Measurements from ENCODE around the gene TBC1D24. TPM values are rescaled to one million over a fixed set of nuclear protein-coding genes. Genes with fewer than 3 reads are reported as not detected.

TBC1D24 gene
- total and polyA plus RNA-seq, 7 experiments from 2014 or later: 1.7 to 13.5 (median 9.2) TPM

DNA sequence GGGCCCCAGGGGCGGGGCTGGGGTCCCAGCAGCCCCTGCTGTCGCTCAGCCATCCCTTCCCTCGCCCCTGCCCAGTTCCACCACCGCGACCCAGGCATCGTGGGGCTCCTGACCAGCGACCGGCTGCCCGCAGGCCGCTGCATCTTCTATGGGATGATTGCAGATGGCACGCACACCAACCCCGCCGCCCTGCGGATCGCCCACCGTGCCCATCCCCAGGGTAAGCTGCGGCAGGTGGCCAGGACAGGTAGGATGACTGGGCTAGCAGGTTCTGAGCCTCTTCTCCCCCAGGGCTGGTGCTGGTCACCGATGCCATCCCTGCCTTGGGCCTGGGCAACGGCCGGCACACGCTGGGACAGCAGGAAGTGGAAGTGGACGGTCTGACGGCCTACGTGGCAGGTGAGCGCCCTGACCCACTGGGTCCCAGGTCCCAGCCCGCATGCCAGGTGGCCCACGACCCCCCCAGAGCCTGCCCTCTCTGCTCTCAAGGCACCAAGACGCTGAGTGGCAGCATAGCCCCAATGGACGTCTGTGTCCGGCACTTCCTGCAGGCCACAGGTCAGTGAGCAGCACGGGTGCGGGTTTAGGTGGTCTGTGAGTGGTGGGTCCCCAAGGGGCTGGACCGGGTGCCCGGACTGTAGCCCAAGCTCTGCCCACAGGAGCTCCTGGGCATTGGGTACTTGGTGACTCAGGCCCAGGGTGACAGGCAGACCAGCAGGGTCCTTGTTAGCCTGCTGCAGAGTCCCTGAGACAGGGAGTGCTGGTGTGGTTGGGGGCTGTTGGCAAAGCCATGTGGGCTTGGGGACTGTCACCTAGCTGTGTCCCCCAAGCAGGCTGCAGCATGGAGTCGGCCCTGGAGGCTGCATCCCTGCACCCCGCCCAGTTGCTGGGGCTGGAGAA, 53.5 kb downstream of the TBC1D24 start:
- Mint-ChIP-seq H3K4me3 (no peak overlapping the region), H3K27ac (no peak overlapping the region), H3K36me3 (peaks cover 0 to 10% (median 4%) of the 10 kb centered on the region in 5 donors), H3K4me1 (peaks cover 0 to 32% (median 21%) of the 10 kb centered on the region in 7 donors), H3K27me3 (no peaks in the 10 kb centered on the region), H3K9me3 (peaks cover 0 to 2% (median 0%) of the 10 kb centered on the region in 11 donors)
- DNase-seq (no peak), ATAC-seq (no peak)
- H3K27ac ChIP-seq (ENCODE audit: low read depth, low read length): no peak overlapping the region
- no peak overlapping the region for H3K4me3 ChIP-seq (ENCODE audit: low read length)
- peaks cover 4 to 56% (median 8%) of the 10 kb centered on the region in 3 experiments for H3K36me3 ChIP-seq (ENCODE audit: control insufficient read depth in 2 of 3, insufficient read depth in 3 of 3, low read length in 3 of 3)
- peaks cover 5 to 6% of the 10 kb centered on the region in 2 donors for H3K4me1 ChIP-seq (ENCODE audit: control insufficient read depth in 2 of 2, insufficient read depth in 2 of 2, low read length in 2 of 2)
- no peaks in the 10 kb centered on the region for H3K9me3 ChIP-seq (ENCODE audit: control insufficient read depth in 2 of 3, low read length in 3 of 3)
- no peaks in the 10 kb centered on the region for H3K27me3 ChIP-seq (ENCODE audit: control insufficient read depth in 2 of 2, insufficient read depth in 2 of 2, low read length in 2 of 2)
- ChIA-PET CTCF (interaction anchor here (0.5 kb wide), 1 partner anchor 475 kb away, joined by 4 read pairs; no protein-coding TSS in a partner anchor), POLR2A (interaction anchor here (0.6 to 1.0 kb wide), 2 partner anchors 8 to 253 kb away, joined by 3 to 5 read pairs; partner anchors contain the start of gene AMDHD2)
- intact Hi-C loops (cut with micrococcal nuclease): no loop called here

DNA sequence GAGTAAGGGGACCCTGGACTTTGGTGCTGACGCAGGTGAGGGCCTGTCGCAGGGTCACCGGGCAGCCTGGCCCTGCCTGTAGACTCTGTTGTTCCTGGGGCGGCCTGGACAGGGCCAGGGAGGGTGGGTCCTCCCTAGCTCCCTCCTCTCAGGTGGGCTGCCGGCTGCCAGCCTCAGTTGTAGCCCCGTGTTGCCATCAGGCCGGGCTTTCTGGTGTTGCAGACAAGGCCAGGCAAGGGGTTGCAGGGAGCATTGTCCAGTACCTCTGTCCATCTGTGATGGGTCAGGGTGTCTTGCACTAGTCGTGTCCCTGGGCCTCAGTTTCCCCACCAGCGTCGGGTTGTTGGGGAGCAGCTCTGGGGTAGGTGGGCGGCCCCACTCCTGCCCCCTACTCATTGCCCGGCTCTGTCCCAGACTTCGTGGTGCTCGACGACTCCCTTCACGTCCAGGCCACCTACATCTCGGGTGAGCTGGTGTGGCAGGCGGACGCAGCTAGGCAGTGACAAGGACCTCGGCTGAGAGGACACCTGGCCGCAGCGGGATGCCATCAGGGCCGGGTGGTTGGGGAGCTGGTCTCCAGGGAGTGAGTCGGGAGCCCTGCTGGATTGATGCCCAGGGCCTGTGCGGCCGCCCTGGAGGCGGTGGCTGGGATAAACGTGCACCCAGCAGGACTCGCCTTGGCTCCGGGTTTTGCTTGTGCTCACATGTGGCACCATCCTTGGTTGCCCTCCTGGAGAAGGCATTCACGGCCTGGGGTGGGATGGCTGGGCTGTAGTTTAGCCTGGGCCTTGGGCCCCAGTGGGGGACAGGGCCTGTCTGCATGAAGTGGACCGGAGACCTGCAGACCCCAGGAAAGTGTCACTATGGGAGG, 54.4 kb downstream of the TBC1D24 start:
- DNase-seq (peak in 1 of 9 donors; percentile 17), ATAC-seq (no peak)
- POLR2A ChIA-PET: interaction anchor here (0.6 to 3.7 kb wide), 3 partner anchors 9 to 254 kb away, joined by 3 to 89 read pairs (median 5); partner anchors contain the start of gene AMDHD2
- Histone ChIP-seq H3K36me3 (ENCODE audit: control insufficient read depth in 2 of 3, insufficient read depth in 3 of 3, low read length in 3 of 3) (peaks cover 0 to 47% (median 4%) of the 10 kb centered on the region in 3 experiments), H3K27ac (ENCODE audit: low read depth, low read length) (no peak overlapping the region), H3K27me3 (ENCODE audit: control insufficient read depth in 2 of 2, insufficient read depth in 2 of 2, low read length in 2 of 2) (no peaks in the 10 kb centered on the region), H3K4me1 (ENCODE audit: control insufficient read depth in 2 of 2, insufficient read depth in 2 of 2, low read length in 2 of 2) (peaks cover 5 to 6% of the 10 kb centered on the region in 2 donors), H3K4me3 (ENCODE audit: low read length) (no peak overlapping the region), H3K9me3 (ENCODE audit: control insufficient read depth in 2 of 3, low read length in 3 of 3) (no peaks in the 10 kb centered on the region)
- peak overlapping the region in 1 of 10 donors; percentile 96 for H3K4me3 Mint-ChIP-seq
- CTCF ChIA-PET: no interaction called here
- H3K27ac Mint-ChIP-seq: peak overlapping the region in 4 of 9 donors; percentile 38 to 86 (median 60)
- peaks cover 0 to 8% (median 3%) of the 10 kb centered on the region in 5 donors for H3K36me3 Mint-ChIP-seq
- peaks cover 0 to 30% (median 21%) of the 10 kb centered on the region in 7 donors for H3K4me1 Mint-ChIP-seq
- intact Hi-C loops (cut with micrococcal nuclease): no loop called here
- H3K9me3 Mint-ChIP-seq: peaks cover 0 to 2% (median 0%) of the 10 kb centered on the region in 11 donors
- no peaks in the 10 kb centered on the region for H3K27me3 Mint-ChIP-seq

DNA sequence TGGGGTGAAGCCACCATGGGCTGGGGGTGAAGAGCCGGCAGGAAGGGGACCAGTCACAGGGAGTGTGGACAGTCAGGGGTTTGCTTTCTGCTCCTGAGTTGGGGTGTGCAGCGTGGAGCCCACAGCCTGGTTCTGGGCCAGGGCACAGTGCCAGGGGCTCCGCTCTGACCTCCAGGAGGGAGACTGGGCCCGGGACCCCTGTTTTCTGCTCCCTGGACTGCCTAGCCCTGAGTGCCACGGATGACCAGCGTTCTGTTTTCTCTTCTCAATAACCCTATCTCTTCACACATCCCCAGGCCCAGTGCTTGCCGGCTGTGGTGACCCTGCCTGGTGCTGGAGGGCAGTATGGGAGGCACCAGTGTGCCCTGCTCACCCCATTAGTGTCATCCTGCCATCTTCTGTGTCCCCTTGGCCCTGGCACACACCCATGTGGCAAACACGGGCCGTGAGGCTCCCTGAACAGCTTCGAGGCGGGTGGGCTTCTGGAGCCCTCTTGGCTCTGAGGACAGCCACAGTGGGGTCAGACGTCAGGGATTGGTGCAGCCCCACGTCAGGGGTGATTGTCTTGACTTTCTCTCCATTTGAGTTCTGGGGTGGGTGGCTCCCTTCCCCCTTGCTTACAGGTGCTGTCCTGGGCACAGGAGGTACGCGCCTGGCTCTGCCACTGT, 55.2 kb downstream of the TBC1D24 start:
- Histone ChIP-seq H3K27me3 (ENCODE audit: control insufficient read depth in 2 of 2, insufficient read depth in 2 of 2, low read length in 2 of 2) (no peaks in the 10 kb centered on the region), H3K27ac (ENCODE audit: low read depth, low read length) (no peak overlapping the region), H3K36me3 (ENCODE audit: control insufficient read depth in 2 of 3, insufficient read depth in 3 of 3, low read length in 3 of 3) (peaks cover 0 to 39% (median 0%) of the 10 kb centered on the region in 3 experiments), H3K9me3 (ENCODE audit: control insufficient read depth in 2 of 3, low read length in 3 of 3) (no peaks in the 10 kb centered on the region), H3K4me1 (ENCODE audit: control insufficient read depth in 2 of 2, insufficient read depth in 2 of 2, low read length in 2 of 2) (peaks cover 5 to 6% of the 10 kb centered on the region in 2 donors), H3K4me3 (ENCODE audit: low read length) (no peak overlapping the region)
- H3K4me1 Mint-ChIP-seq: peaks cover 0 to 27% (median 19%) of the 10 kb centered on the region in 7 donors
- ChIA-PET POLR2A (interaction anchor here (3.7 to 6.0 kb wide), 2 partner anchors 10 to 16 kb away, joined by 83 to 89 read pairs; partner anchors contain the start of genes AMDHD2 and ATP6V0C), CTCF (interaction anchor here (1.0 kb wide), 1 partner anchor 9 kb away, joined by 3 read pairs; no protein-coding TSS in a partner anchor)
- H3K27ac Mint-ChIP-seq: peak overlapping the region in 7 of 9 donors; percentile 62 to 86 (median 68)
- peaks cover 0 to 7% (median 0%) of the 10 kb centered on the region in 5 donors for H3K36me3 Mint-ChIP-seq
- intact Hi-C loops (cut with micrococcal nuclease): loop anchor here (5.0 to 10.0 kb wide), 4 partner anchors 308 to 755 kb away; partner anchors contain the start of genes E4F1 (in 1 of the 2), HCFC1R1 (in 1 of the 2), THOC6 (in 1 of the 2) and TNFRSF12A (in 1 of the 2)
- no peak for DNase-seq
- peaks cover 0 to 2% (median 0%) of the 10 kb centered on the region in 11 donors for H3K9me3 Mint-ChIP-seq
- ATAC-seq: no peak
- no peaks in the 10 kb centered on the region for H3K27me3 Mint-ChIP-seq
- H3K4me3 Mint-ChIP-seq: peak overlapping the region in 4 of 10 donors; percentile 27 to 96 (median 49)

DNA sequence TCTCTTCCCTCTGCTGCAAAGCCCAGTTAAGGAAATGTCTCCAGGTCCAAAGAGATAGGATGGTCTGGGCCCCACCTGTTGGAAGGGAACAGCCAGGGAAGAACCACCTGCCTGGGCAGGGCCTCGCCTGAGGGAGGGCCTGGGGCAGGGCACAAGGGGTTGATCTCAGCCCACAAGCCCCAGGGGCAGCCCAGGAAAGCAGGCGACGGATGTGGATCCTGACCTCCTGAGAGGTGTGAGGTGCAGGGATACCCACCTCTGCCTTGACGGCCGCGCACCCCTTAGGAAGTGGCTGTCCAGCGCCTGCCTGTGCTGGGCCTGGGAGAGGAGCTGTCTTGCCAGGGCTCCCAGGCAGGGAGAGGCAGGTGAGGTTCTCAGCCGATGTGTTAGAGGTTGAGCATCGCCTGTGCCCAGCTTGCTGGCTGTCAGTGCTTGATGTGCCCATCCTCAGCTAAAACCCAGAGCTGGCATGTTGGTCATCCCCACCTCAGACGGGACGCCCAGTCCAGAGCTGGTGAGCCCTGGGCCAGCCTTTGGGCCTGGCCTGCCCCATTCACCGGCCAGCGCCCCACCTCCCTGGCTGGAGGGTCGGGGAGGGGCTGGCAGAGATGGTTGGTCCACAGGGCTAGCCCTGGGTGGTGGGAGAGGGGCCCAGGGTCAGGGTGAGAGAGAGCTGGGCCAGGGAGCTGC, 55.8 kb downstream of the TBC1D24 start:
- Mint-ChIP-seq H3K4me1 (peaks cover 0 to 27% (median 19%) of the 10 kb centered on the region in 7 donors), H3K27me3 (no peaks in the 10 kb centered on the region), H3K9me3 (peaks cover 0 to 2% (median 0%) of the 10 kb centered on the region in 11 donors), H3K4me3 (peak overlapping the region; percentile 84 to 100 (median 96)), H3K27ac (peak overlapping the region; percentile 96 to 100 (median 98)), H3K36me3 (peaks cover 0 to 5% (median 0%) of the 10 kb centered on the region in 5 donors)
- ChIA-PET CTCF (interaction anchor here (0.7 to 1.0 kb wide), 2 partner anchors 10 to 34 kb away, joined by 3 read pairs; no protein-coding TSS in a partner anchor), POLR2A (interaction anchor here (0.6 to 6.0 kb wide), 4 partner anchors 8 to 567 kb away, joined by 3 to 89 read pairs (median 46); partner anchors contain the start of genes AMDHD2 and ATP6V0C)
- Histone ChIP-seq H3K9me3 (ENCODE audit: control insufficient read depth in 2 of 3, low read length in 3 of 3) (no peaks in the 10 kb centered on the region), H3K27ac (ENCODE audit: low read depth, low read length) (peak overlapping the region; percentile 93), H3K4me3 (ENCODE audit: low read length) (no peak overlapping the region), H3K4me1 (ENCODE audit: control insufficient read depth in 2 of 2, insufficient read depth in 2 of 2, low read length in 2 of 2) (peaks cover 5 to 6% of the 10 kb centered on the region in 2 donors), H3K36me3 (ENCODE audit: control insufficient read depth in 2 of 3, insufficient read depth in 3 of 3, low read length in 3 of 3) (peaks cover 0 to 39% (median 0%) of the 10 kb centered on the region in 3 experiments), H3K27me3 (ENCODE audit: control insufficient read depth in 2 of 2, insufficient read depth in 2 of 2, low read length in 2 of 2) (no peaks in the 10 kb centered on the region)
- intact Hi-C loops (cut with micrococcal nuclease): loop anchor here (5.0 to 10.0 kb wide), 4 partner anchors 308 to 754 kb away; partner anchors contain the start of genes E4F1 (in 1 of the 2), HCFC1R1 (in 1 of the 2), THOC6 (in 1 of the 2) and TNFRSF12A (in 1 of the 2)
- DNase-seq (peak in 1 of 9 donors; percentile 15), ATAC-seq (no peak)

GRCh38 chr16:2531371-2531695, 56.4 kb downstream of the TBC1D24 start, which contains the start of gene CEMP1:
CEMP1 (minus strand) TSS chr16:2531408; CDS start chr16:2531073, 335 bp downstream.
- peak within 1 kb of the TSS; percentile 71 for H3K4me3 ChIP-seq (ENCODE audit: low read length)
- Mint-ChIP-seq H3K27ac (peak within 1 kb of the TSS; percentile 96 to 100 (median 98)), H3K9me3 (peaks cover 0 to 2% (median 0%) of the 10 kb centered on the region in 11 donors), H3K27me3 (no peaks in the 10 kb centered on the region), H3K4me1 (peaks cover 0 to 28% (median 18%) of the 10 kb centered on the region in 7 donors), H3K4me3 (peak within 1 kb of the TSS; percentile 84 to 100 (median 96)), H3K36me3 (peaks cover 0 to 3% (median 0%) of the 10 kb centered on the region in 5 donors)
- H3K27ac ChIP-seq (ENCODE audit: low read depth, low read length): peak within 1 kb of the TSS; percentile 93
- H3K9me3 ChIP-seq (ENCODE audit: control insufficient read depth in 2 of 3, low read length in 3 of 3): no peaks in the 10 kb centered on the region
- H3K36me3 ChIP-seq (ENCODE audit: control insufficient read depth in 2 of 3, insufficient read depth in 3 of 3, low read length in 3 of 3): peaks cover 0 to 33% (median 0%) of the 10 kb centered on the region in 3 experiments
- no peaks in the 10 kb centered on the region for H3K27me3 ChIP-seq (ENCODE audit: control insufficient read depth in 2 of 2, insufficient read depth in 2 of 2, low read length in 2 of 2)
- DNase-seq (peak in 1 of 9 donors; percentile 52), ATAC-seq (no peak)
- CTCF ChIA-PET: interaction anchor here (0.7 to 1.0 kb wide), 2 partner anchors 11 to 35 kb away, joined by 3 read pairs; no protein-coding TSS in a partner anchor
- intact Hi-C loops (cut with micrococcal nuclease): loop anchor here (5.0 to 10.0 kb wide), 4 partner anchors 309 to 753 kb away; partner anchors contain the start of genes E4F1 (in 1 of the 2), HCFC1R1 (in 1 of the 2), THOC6 (in 1 of the 2) and TNFRSF12A (in 1 of the 2)
- POLR2A ChIA-PET: interaction anchor here (0.6 to 6.0 kb wide), 5 partner anchors 8 to 568 kb away, joined by 3 to 89 read pairs (median 10); partner anchors contain the start of genes AMDHD2 and ATP6V0C
- peaks cover 5 to 6% of the 10 kb centered on the region in 2 donors for H3K4me1 ChIP-seq (ENCODE audit: control insufficient read depth in 2 of 2, insufficient read depth in 2 of 2, low read length in 2 of 2)
